Psoas muscle (tissue), 8 donors: ENCODE results near the gene RAB13. TPM values are rescaled to one million over a fixed set of nuclear protein-coding genes. Genes with fewer than 3 reads are reported as not detected.

Experiments
- ATAC-seq, 4 donors: fragments of 200-7000 bp; cut with Tn5 transposase; one replicate each; pipeline ENCODE4 v1.9.1; 2020; ENCODE audit warnings: moderate library complexity in 3 of 4, mild to moderate bottlenecking in 2 of 4
- DNase-seq, 2 donors: peaks; one replicate each; pipeline ENCODE4 v3.0.0-alpha.2; 2020
- H3K27ac ChIP-seq: fragments of 200-600 bp; one replicate; pipeline ENCODE4 v1.8.0; 2022
- H3K27me3 ChIP-seq, 3 donors: fragments of 200-600 bp in 1 of 3; one replicate each; pipeline versions ENCODE4 v1.6.1 to v1.8.0; 2013 to 2022; ENCODE audit warnings: low read length in 2 of 3, mild to moderate bottlenecking in 2 of 3, moderate library complexity in 1 of 3; ENCODE audit not compliant: insufficient read depth in 3 of 3
- H3K36me3 ChIP-seq, 2 donors: fragments of 200-600 bp in 1 of 2; one replicate each; pipeline versions ENCODE4 v1.6.1 to v1.8.0; 2013 to 2022; ENCODE audit warnings: low read depth in 1 of 2, mild to moderate bottlenecking in 1 of 2, moderate library complexity in 1 of 2; ENCODE audit not compliant: insufficient read depth in 1 of 2
- H3K4me1 ChIP-seq: fragments of 200-600 bp; one replicate; pipeline ENCODE4 v1.8.0; 2022
- H3K4me3 ChIP-seq: fragments of 200-600 bp; one replicate; pipeline ENCODE4 v1.8.0; 2022; ENCODE audit warnings: mild to moderate bottlenecking
- H3K9me3 ChIP-seq: fragments of 200-600 bp; one replicate; pipeline ENCODE4 v1.8.0; 2022
- CTCF ChIP-seq: fragments of 200-600 bp; IDR thresholded peaks from one replicate; pipeline ENCODE4 v1.8.0; 2022; ENCODE audit warnings: antibody characterized with exemption
- WGBS, 3 donors: extraction: QIAGEN DNeasy Blood & Tissue Kit; methylation state at CpG; one replicate each; pipeline versions ENCODE4 v1.1.6 to v1.1.7; 2013; 5-methylcytosine and 5-hydroxymethylcytosine counted together
- intact Hi-C, 2 donors: fragments of 100-400 bp; cut with DNase I; formaldehyde crosslinking; loops; one replicate each; pipeline versions ENCODE4 v1.11.0 to v1.14.2; 2022
- polyA plus RNA-seq, 3 donors: library from polyadenylated mRNA; stranded (reverse); fragments of 200-250 nt; gene quantifications; one replicate each; pipeline ENCODE4 v1.2.3, GENCODE V29; 2013
- total RNA-seq, 4 donors: library from RNA; stranded (reverse); fragmentation: NEBNext Ultra II Directional in 2 of 4; extraction: Animal tissue kit (Norgen Biotek cat#: 25700) in 2 of 4; gene quantifications; one replicate each; pipeline versions ENCODE4 v1.2.1 to v1.2.4, GENCODE V29; 2021 to 2023
- donor health status: healthy with polysubstance abuse.
- donor health status: DM: no; HTN: no; CAD: no; lungs with moderate emphysema.
- donor health status: Bipolar disorder and iron deficiency.
- donor health status: healthy.
- donor health status: DM: yes; HTN: yes; CAD: no.
- donor health status: DM: no; HTN: no; CAD: no.
- donor health status: DM: no; HTN: no; CAD: no.
- donor health status: DM: yes; HTN: yes; CAD: no.

The RAB13 gene
- total and polyA plus RNA-seq, 7 donors, result 30.3 to 67.0 (median 38.5) TPM

GRCh38 chr1:153954826-153955225 lies 31.3 kb downstream of the RAB13 start:
- Histone ChIP-seq H3K9me3 (no peaks in the 10 kb centered on the region), H3K27ac (no peak overlapping the region), H3K27me3 (no peaks in the 10 kb centered on the region), H3K36me3 (peaks cover 11 to 57% of the 10 kb centered on the region in 2 donors), H3K4me3 (no peak overlapping the region), H3K4me1 (peaks cover 16% of the 10 kb centered on the region)
- intact Hi-C loops, result no loop called here
- no peak for TF ChIP-seq CTCF
- 88 to 92% (median 92%) methylated on average over 10 of the region's 10 CpGs for WGBS, 3 donors
- no peak for ATAC-seq
- no peak for DNase-seq

- H3K36me3 ChIP-seq, result peaks cover 13 to 60% of the 10 kb centered on the region in 2 donors
- peaks cover 16% of the 10 kb centered on the region for H3K4me1 ChIP-seq
- no peak for TF ChIP-seq CTCF
- intact Hi-C loops, result no loop called here
- DNase-seq, result no peak
- no peaks in the 10 kb centered on the region for H3K9me3 ChIP-seq
- no peaks in the 10 kb centered on the region for H3K27me3 ChIP-seq
- ATAC-seq, result no peak
- no peak overlapping the region for H3K4me3 ChIP-seq
- WGBS, 3 donors, result 60 to 79% (median 63%) methylated on average over 4 of the region's 4 CpGs
- H3K27ac ChIP-seq, result no peak overlapping the region
Observed at GRCh38 chr1:153953859-153954365, 32.2 kb downstream of the RAB13 start.

GRCh38 chr1:153951801-153952200 lies 34.3 kb downstream of the RAB13 start:
- WGBS, 3 donors, result 77 to 91% (median 89%) methylated on average over 2 of the region's 2 CpGs
- intact Hi-C loops, result no loop called here
- H3K27ac ChIP-seq, result no peak overlapping the region
- no peak for ATAC-seq
- no peak overlapping the region for H3K4me3 ChIP-seq
- H3K9me3 ChIP-seq, result no peaks in the 10 kb centered on the region
- DNase-seq, result no peak
- no peak for TF ChIP-seq CTCF
- H3K36me3 ChIP-seq, result peaks cover 13 to 78% of the 10 kb centered on the region in 2 donors
- no peaks in the 10 kb centered on the region for H3K27me3 ChIP-seq
- H3K4me1 ChIP-seq, result peaks cover 13% of the 10 kb centered on the region

- no peak for ATAC-seq
- Histone ChIP-seq H3K4me1 (peaks cover 9% of the 10 kb centered on the region), H3K27ac (no peak overlapping the region), H3K36me3 (peaks cover 13 to 78% of the 10 kb centered on the region in 2 donors), H3K9me3 (no peaks in the 10 kb centered on the region), H3K4me3 (no peak overlapping the region), H3K27me3 (no peaks in the 10 kb centered on the region)
- no peak for TF ChIP-seq CTCF
- intact Hi-C loops, result no loop called here
- 92 to 96% (median 93%) methylated on average over 11 of the region's 11 CpGs for WGBS, 3 donors
- no peak for DNase-seq
Observed at GRCh38 chr1:153951183-153951582, 35.0 kb downstream of the RAB13 start.
